Transverse colon (tissue), 4 donors: ENCODE results near the gene BPIFB3.

Source experiments
- POLR2A ChIP-seq: fragments of 450-650 bp; IDR thresholded peaks from one replicate; pipeline ENCODE4 v1.6.1; 2016; ENCODE audit warnings: antibody characterized with exemption, mild to moderate bottlenecking, moderate library complexity
- POLR2AphosphoS5 ChIP-seq, 3 donors: sonication (generic); formaldehyde crosslinking; IDR thresholded peaks; one replicate each; pipeline ENCODE4 v1.6.1; 2016; ENCODE audit warnings: antibody characterized with exemption in 3 of 3
- TF ChIP-seq, protein P1 (sequence below), 5 experiments: fragments of 200-600 bp in 3 of 5; fragments of 450-650 bp in 2 of 5; sonication (generic) in 3 of 5; IDR thresholded peaks; 1 replicate in 2 of 5; 2 replicates in 3 of 5; pipeline ENCODE4 v1.5.1; 2016 to 2017; ENCODE audit warnings: antibody characterized with exemption in 5 of 5, inconsistent platforms in 3 of 5, mild to moderate bottlenecking in 2 of 5, moderate library complexity in 1 of 5

DNA sequence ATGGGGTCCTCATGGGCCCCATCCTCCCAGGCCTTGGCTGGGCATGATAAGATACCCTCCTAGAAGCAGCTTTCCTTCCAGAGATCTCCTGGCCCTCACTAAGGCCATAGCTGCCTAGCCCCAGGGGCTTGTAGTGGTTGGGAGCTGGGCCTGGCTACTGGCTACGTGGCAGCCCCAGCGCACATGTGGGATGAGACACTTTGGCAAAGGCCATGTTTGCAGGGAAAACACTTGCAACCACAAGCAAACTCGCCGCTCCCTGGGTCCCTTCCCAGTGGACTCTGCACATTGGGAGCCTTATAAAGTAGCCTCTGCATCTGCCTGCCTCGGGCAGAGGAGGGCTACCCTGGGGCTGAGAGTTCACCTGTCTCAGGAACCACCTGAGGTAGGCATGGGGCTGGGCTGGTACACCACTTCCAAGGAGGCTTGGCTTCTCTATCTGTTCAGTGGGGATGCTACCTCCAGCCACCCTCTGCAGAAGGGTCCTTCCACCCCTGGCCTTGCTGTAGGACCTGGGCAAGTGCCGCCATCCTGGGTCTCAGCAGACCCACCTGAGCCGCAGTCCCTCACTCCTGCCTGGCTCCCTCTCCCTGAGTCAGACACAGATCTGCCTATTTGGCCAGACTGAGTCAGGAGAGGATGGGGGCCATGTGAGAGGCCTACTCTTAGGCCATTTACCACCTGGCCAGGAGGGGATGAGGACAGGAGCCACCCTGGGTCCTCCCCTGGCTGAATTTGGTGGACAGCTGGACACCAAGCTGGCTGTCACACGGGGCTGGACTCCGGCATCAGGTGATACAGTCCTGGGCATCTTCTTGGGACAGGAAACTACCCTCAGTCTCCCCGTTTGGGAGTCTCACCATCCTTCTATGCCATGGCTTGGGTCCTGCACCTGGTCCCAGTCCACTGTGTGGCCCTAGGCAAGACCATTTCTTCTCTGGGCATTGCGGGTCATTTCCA is 46.0 kb upstream of the BPIFB3 start, which contains the start of gene BPIFB2:
- TF ChIP-seq, protein P1, sequence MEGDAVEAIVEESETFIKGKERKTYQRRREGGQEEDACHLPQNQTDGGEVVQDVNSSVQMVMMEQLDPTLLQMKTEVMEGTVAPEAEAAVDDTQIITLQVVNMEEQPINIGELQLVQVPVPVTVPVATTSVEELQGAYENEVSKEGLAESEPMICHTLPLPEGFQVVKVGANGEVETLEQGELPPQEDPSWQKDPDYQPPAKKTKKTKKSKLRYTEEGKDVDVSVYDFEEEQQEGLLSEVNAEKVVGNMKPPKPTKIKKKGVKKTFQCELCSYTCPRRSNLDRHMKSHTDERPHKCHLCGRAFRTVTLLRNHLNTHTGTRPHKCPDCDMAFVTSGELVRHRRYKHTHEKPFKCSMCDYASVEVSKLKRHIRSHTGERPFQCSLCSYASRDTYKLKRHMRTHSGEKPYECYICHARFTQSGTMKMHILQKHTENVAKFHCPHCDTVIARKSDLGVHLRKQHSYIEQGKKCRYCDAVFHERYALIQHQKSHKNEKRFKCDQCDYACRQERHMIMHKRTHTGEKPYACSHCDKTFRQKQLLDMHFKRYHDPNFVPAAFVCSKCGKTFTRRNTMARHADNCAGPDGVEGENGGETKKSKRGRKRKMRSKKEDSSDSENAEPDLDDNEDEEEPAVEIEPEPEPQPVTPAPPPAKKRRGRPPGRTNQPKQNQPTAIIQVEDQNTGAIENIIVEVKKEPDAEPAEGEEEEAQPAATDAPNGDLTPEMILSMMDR (IDR thresholded peaks at IDR 0.05) = no peak
- TF ChIP-seq POLR2AphosphoS5 (IDR thresholded peaks at IDR 0.05) (no peak), POLR2A (no peak)
